A673 (cell line): ENCODE measurements around the gene CHD9.

Source experiments
- CTCF ChIP-seq: fragments of 300-800, 200-600 bp; sonication (generic); conservative IDR thresholded peaks from 2 replicates; pipeline ENCODE4 v1.5.1; 2017; ENCODE audit warnings: low read depth, mild to moderate bottlenecking, antibody characterized with exemption, low read length, moderate library complexity, mixed read lengths
- EZH2 ChIP-seq: fragments of 200-600 bp; sonication (generic); IDR thresholded peaks from 2 replicates; pipeline ENCODE4 v1.6.1; 2017; ENCODE audit warnings: borderline replicate concordance, low read depth, mild to moderate bottlenecking, mixed read lengths, antibody characterized with exemption, low read length; ENCODE audit not compliant: poor library complexity, severe bottlenecking

GRCh38 chr16:53201900-53202299 lies 147.1 kb downstream of the CHD9 start:
- TF ChIP-seq CTCF (no peak), EZH2 (no peak)
